Epithelial cell of prostate (primary cell): ENCODE data around the gene MTR.

Experiments
- DNase-seq: peaks from one replicate; pipeline ENCODE4 v3.0.0-alpha.2; 2011; ENCODE audit warnings: low read depth, low spot score
- H3K27ac ChIP-seq: fragments of 450-650 bp; 2 replicates; pipeline ENCODE4 v1.5.1; 2017; ENCODE audit warnings: mild to moderate bottlenecking

Gene MTR

DNA sequence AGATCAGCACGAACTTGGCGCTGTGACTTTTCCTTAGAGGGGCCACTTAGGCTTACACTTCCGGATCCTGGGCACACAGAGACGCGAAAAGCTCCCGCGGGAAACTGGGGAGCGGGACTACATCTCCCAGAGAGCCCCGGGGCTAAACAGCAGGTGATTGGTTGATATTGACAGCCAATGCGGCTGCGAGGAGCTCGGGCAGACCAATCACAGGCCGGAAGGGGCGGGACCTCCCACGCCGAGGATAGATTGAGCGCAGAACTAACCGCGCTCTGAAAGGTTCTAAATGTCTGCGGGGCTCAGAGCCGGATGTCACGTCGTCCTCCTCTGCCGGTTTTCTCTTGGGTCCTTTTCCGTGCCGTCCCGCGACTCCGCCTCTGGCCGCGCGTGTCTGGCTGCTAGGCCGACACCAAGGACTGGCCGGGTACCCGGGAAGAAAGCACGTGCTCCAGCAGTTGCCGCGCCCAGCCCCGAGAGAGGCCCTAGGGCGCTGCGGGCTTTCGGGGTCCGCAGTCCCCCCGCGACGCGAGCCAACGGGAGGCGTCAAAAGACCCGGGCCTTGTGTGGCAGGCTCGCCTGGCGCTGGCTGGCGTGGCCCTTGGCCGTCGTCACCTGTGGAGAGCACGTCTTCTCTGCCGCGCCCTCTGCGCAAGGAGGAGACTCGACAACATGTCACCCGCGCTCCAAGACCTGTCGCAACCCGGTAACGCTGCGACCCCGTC, at the start of gene MTR:
MTR (plus strand) TSS at position 258 of the 722 bp plus-strand sequence; CDS start at position 670, 412 bp downstream.
- H3K27ac ChIP-seq = peak within 1 kb of the TSS; percentile 81
- DNase-seq = peak; percentile 76

DNA sequence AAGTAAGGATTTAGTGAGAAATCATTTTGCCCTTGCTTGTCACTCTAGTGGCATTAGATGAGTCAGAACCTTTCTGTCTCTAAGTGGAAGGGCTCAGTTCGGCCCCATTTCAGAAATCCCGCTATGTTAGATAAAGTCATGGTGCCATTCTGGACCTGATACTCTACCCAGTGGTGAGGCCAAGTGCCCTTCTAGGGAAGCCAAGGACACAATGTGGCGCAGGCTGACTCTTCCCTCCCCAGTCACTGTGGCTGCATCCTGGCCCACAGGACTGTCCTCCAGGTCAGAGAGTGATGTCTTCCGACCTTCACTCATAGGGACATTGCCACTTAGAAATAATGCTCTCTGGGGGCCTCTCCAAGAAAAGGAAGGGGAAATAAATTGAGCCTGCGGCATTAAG, 48.3 kb upstream of the MTR start:
- DNase-seq = no peak
- H3K27ac ChIP-seq = no peak overlapping the region

DNA sequence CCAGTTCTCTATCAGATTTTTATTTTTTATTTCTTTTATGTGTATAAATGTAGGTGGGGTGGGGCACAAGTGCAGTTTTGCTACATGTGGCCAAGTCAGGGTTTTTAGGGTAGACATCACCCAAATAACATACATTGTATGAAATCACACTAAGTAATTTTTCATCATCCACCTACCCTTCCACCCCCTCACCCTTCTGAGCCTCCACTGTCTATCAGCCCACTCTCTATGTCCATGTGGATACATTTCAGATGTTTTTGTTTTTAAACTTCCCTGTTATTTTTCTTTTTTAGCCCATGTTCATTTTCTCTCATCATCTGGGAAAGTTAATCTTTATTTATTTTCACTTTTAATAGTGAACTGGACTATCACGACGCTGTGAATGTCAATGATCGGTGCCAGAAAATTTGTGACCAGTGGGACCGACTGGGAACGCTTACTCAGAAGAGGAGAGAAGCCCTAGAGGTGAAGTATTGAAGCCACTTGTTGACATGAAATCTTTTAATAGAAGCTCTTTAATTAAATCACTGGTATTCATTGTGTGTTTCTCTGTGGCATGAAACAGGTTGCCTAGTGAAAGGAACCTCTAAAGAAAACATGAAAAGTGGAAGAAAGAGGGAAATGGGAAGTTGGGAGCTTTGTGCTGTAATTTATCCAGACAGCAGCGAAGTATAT, 47.6 kb upstream of the MTR start:
- H3K27ac ChIP-seq = no peak overlapping the region

DNA sequence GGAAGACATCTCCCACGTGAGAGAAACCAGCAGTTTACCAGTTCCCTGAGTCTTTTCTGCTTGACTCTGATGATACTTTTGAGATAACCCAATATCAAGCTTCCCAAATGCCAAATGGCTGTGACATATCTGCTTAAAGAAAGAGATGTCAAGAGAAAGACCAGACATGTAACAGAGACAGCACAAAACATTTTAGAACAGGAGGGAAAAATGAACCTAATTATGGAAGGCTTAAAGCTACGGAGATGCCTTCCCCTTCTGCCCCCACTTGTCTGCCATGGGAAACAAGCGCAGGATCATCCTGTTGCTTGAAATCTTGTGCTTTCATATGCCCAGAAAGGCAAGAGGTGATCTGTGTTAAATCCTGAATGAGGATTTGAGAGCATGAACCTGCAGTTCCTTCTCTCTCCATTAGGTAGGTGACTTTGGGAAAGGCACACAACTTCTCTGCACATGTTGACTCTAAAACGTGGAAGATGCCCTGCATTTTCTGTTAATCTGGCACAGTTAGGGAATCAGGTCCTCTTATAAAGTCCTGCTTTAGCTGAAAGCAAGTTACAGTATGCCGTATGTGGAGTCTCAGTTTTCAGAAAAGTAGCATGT, 46.7 kb upstream of the MTR start:
- H3K27ac ChIP-seq = no peak overlapping the region

More for the DNA sequence above, 47.6 kb upstream of the MTR start:
- no peak for DNase-seq

DNA sequence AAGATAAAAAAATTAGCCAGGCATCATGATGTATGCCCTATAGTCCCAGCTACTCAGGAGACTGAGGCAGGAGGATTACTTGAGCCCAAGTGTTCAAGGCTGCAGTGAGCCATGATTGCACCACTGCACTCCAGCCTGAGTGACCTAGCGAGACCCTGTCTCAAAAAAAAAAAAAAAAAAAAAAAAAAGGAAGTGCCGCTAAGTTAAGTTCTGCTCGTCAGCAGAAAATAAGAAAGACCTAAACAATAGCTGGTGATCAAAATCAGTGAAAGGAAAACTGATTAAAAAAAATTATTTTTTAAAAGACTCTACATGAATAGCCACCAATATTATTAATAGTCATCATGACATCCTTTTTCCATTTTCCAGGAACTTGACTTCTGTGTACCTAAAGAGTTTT, 44.2 kb upstream of the MTR start:
- DNase-seq = no peak
- H3K27ac ChIP-seq = no peak overlapping the region

More for the DNA sequence above, 46.7 kb upstream of the MTR start:
- DNase-seq = no peak

DNA sequence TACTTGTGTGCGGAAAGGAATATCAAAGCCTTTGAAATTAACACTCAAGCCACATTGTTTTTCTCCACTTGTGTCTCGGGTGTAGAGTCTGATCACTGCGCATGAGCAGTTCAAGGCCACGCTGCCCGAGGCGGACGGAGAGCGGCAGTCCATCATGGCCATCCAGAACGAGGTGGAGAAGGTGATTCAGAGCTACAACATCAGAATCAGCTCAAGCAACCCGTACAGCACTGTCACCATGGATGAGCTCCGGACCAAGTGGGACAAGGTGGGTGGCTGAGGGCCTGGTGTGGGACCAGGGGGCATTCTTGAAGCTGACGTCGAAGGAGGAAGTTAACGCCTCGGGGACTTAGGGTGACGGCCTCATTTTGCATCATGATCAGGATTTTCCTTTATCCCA, 43.7 kb upstream of the MTR start:
- H3K27ac ChIP-seq = no peak overlapping the region

DNA sequence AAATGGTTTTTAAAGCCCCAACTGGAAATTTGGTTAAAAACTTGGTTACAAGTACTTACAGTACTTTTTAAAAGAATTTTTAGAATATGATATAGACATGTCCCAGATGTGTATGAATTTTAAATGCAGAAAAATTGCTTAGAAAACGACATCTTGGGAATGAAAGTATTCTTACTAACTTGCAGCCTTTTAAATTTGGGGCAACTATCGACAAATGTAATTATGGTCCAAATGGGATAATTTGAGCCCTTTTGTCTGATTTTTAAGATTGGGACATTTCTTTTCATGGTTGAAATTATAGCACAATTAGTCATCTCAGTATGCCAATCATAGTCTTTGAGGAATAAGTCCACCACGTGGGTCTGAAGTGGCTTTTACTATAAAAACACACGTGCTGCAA, 43.2 kb upstream of the MTR start:
- no peak for DNase-seq
- H3K27ac ChIP-seq = no peak overlapping the region

More for the DNA sequence above, 43.7 kb upstream of the MTR start:
- DNase-seq = no peak

DNA sequence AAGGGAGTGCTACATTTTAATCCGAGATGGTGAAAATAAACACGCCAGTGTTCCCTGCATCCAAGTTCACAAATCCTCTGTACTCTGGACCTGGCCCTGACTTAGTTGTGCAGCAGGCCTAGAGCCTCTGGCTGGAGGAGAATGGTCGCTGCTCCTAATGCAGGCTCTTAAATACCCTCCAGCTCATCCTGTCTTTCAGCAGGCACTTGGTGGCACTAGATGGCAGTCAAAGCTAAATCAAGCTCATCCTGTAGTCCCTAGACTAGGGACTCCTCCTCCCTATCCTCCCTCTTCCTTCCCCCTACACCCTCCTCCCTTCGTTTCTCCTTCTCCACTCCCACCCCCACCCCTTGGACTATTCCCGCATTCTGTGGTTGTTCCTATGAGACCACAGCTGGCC, 41.6 kb upstream of the MTR start:
- DNase-seq = no peak
- H3K27ac ChIP-seq = no peak overlapping the region

DNA sequence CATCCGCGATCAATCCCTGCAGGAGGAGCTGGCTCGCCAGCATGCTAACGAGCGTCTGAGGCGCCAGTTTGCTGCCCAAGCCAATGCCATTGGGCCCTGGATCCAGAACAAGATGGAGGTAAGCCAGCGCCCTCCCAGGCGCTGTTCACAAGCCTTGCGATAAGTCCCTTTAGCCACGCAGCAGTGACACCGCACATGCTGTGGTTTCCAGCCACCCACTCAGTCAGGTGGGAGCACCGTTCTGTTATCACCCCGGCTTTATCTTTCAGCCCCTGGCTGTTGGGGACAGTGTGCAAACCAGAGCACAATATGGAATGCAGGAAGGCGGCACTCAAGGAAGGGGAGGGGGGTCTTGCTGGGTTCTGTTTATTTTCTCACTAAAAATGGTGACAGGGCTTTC, 41.1 kb upstream of the MTR start:
- H3K27ac ChIP-seq = no peak overlapping the region
- DNase-seq = no peak

DNA sequence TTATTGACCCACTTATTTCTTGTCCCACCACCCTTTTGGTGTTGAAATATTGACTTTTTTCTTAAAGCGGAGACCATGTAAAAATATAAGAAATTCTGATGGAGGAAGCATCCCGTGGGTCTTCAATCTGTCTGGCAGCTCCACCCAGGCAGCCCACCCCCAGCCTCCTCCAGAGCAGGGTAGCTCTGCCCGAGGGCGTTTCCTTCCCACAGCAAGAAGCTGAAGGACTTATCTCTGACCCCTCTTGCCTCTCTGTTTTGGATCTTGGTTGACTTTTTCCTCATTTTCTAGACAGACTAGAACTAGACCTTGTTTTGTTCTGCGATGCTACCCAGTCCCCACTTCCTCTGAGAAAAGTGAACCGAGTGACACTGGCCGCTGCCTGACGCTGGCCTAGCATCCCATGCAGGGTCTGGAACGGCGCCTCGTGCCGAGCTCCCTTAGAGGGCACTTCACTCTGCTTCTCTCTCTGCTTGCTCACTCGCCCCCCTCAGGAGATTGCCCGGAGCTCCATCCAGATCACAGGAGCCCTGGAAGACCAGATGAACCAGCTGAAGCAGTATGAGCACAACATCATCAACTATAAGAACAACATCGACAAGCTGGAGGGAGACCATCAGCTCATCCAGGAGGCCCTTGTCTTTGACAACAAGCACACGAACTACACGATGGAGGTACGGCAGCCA, 40.4 kb upstream of the MTR start:
- no peak for DNase-seq
- H3K27ac ChIP-seq = no peak overlapping the region

DNA sequence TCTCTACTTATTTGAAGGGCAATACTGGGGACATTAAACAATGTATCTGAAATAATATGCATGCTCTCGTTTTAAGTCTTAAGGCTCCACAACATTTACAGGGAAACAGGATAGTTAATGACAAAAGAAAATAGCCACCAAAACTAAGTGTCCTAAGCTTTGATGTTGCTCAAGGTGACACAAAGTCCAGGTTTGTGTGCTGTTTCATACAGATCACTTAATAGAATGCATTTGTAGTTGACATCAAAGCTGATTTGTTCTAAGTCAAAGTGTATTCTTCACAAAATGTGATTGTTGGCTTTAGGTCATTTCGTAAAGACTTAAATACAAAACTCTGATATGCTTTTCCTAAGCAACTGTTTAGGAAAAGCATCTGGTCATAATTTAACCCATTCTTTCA, 37.5 kb upstream of the MTR start:
- DNase-seq = no peak
- H3K27ac ChIP-seq = no peak overlapping the region

DNA sequence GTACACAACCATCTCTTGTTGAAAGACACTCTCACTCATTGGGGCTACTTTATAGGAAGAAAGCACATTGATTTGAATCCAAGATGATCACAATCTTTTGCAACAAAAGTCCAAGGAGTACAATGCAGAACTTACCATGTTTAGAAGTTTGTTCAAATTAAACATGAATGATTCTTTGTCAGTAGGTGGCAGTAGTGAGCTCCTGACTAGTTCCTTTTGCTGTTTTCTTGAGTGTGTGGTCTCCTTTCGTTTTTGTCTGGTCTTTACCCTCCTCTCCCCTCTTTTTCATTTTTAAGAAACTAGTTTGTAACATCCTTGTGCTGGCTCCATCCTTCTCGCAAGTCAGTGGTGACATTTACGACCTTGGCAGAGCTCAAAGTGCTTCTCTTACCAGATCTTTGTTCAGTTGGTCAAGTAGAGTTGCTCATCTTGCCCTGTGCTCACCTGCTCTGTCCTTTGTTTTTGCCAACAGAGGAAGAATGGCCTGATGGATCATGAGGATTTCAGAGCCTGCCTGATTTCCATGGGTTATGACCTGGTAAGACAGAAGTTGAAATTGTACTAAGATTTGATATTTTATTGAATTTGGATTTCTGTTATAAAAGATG, 35.7 kb upstream of the MTR start:
- no peak overlapping the region for H3K27ac ChIP-seq
- no peak for DNase-seq

DNA sequence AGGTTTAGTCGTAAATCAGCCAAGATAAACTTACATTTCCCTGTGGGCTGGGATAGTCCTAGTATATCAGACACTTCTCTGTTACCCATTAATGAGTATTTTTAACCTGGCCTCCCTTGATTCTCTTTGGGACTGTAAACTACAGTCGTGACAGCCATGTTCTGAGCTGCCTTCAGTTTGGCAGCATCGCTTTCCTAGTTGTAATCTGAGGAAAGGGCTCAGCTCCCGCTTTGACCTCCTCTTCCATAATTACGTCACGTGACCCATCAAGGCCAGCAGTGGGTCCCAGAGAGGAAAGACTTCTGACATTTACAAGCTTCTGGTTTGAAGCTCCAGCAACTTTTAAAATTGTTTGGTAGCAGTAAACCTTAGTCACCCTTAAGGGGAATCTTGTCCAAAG, 34.6 kb upstream of the MTR start:
- H3K27ac ChIP-seq = no peak overlapping the region
- no peak for DNase-seq

DNA sequence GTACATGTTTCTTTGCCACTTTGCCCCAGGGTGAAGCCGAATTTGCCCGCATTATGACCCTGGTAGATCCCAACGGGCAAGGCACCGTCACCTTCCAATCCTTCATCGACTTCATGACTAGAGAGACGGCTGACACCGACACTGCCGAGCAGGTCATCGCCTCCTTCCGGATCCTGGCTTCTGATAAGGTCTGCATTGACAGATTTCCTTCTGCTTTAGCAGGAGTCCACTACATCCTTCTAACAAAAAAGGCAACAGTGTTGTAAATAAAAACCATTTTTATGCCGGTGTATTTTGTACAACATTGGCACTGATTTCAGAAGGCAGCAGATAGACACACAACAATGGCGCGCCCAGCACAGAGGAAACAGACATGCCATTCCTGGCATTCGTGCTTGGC, 34.1 kb upstream of the MTR start:
- DNase-seq = no peak
- H3K27ac ChIP-seq = no peak overlapping the region

DNA sequence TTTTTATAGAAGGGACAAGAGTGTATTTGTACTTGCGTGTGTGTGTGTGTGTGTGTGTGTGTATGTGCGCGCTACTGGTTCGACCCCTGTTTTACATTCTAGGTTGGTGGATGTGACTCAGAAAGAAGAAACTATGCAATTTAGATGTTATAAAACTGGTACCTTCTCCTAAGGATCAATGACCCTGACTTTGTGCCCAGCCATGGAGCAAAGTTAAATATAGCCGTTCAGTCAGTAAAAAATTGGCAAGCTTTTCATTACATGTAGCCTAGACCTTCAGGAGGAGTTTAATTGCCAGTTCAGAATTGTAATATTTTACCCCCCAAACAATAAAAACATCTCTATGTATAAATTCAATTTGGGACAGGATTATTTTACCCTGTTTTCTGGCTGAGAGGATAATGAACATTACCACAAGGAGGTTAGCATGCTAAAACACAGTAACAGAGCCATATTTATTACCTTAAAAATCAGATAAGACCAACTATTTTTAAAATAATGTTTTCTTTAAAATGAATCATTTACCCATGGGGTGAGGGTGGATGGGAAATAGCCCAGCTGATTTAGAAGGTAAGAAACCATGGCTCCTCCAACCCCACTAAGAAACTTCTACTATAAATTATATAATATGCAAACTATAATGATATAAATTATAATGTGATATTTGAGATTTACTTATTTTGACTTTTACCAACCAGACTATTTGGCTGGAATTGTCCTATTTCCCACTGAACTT, 33.5 kb upstream of the MTR start:
- no peak for DNase-seq
- no peak overlapping the region for H3K27ac ChIP-seq

DNA sequence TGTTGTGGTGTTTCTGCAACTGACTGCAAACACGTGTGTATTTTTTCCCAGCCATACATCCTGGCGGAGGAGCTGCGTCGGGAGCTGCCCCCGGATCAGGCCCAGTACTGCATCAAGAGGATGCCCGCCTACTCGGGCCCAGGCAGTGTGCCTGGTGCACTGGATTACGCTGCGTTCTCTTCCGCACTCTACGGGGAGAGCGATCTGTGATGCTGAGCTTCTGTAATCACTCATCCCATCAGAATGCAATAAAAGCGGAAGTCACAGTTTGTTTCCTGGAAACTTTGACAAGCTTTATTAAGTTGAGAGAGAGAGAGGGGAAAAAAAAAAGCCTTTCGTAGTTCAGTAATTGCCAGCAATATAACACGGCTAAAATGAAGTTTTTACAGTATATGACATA, 32.7 kb upstream of the MTR start:
- DNase-seq = no peak

DNA sequence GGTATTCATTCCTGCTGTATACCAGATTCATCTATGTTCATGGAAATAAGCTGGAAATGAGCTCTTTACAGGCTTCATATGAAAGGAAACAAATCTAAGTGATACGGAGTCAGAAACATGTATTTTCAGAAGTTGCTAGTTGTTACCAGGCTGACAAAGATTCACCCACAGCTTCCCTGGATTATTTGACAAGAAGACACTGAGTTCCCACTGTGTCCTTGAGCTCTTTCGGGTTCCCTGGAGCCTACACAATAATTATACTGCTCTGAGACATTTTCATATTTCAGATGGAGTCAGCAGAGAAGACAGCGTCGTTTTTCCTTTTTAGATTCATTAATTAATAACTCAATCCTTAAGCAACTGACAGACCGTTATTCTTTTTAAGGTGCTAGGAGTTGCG, 29.3 kb upstream of the MTR start:
- no peak overlapping the region for H3K27ac ChIP-seq
- no peak for DNase-seq

More for the DNA sequence above, 32.7 kb upstream of the MTR start:
- H3K27ac ChIP-seq = no peak overlapping the region

DNA sequence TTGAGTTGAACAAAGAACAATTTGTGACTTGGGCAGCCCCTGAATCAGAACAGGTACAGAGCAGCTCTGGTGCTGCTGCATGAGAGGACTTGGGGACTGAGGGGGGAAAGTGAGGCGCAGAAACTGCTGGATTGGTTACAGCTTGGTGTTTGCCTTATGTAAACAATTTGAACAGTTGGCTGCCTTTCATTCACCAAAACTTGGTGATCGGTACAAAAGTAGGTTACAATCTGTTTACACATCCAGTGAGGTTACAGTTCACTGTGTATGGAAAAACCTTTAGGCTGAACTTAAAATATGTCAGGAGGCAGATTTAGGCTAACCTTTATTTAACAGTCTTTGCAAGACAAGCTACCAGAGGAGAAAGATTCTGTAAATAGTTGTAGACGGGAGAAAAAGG, 28.6 kb upstream of the MTR start:
- no peak for DNase-seq

DNA sequence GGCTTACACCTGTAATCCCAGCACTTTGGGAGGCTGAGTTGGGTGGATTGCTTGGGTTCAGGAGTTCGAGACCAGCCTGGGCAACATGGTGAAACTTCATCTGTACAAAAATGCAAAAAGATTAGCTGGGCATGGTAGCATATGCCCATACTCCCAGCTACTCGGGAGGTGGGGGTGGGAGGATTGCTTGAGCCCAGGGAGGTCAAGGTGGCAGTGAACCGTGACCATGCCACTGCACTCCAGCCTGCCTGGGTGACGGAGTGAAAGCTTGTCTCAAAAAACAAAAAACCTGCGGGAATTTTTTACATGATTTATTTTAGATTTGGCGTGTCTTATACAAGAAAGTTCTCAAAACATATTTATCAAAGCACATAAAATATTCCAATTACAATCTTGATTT, 27.8 kb upstream of the MTR start:
- DNase-seq = no peak
- H3K27ac ChIP-seq = no peak overlapping the region

More for the DNA sequence above, 28.6 kb upstream of the MTR start:
- H3K27ac ChIP-seq = no peak overlapping the region

DNA sequence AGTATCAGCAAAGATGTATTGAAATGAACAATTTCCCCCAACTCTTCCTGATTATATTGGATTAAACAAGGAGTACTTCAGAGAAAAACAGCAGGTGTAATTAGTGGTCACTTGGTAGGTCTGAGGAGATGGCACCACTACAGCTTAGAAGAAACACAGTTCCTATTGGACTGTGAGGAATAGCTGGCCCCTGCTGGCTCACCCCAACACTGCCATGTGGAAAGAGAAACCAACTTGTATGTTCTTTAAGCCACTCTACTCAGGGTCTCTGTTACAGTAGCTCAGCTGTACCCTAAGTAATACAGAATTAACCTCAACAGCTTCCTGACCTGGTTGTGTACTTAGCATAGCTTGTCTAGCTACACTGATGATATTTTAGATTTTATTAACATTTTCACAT, 26.5 kb upstream of the MTR start:
- no peak overlapping the region for H3K27ac ChIP-seq
- DNase-seq = no peak
